Activated CD8-positive, alpha-beta memory T cell treated with anti-CD3 and anti-CD28 coated beads for 48 hours (primary cell): ENCODE measurements around the gene TMEM219.
"Not testable (repeated sequence)": the region's sequence is repeated elsewhere in the genome, so short reads cannot be mapped to it uniquely, and the experiment has no call there.

ENCODE experiments used
- DNase-seq, 3 experiments: peaks; one replicate each; pipeline ENCODE4 v3.0.0-alpha.2; 2020; ENCODE audit warnings: low read depth in 2 of 3, low spot score in 2 of 3

Gene TMEM219, protein sequence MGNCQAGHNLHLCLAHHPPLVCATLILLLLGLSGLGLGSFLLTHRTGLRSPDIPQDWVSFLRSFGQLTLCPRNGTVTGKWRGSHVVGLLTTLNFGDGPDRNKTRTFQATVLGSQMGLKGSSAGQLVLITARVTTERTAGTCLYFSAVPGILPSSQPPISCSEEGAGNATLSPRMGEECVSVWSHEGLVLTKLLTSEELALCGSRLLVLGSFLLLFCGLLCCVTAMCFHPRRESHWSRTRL

DNA sequence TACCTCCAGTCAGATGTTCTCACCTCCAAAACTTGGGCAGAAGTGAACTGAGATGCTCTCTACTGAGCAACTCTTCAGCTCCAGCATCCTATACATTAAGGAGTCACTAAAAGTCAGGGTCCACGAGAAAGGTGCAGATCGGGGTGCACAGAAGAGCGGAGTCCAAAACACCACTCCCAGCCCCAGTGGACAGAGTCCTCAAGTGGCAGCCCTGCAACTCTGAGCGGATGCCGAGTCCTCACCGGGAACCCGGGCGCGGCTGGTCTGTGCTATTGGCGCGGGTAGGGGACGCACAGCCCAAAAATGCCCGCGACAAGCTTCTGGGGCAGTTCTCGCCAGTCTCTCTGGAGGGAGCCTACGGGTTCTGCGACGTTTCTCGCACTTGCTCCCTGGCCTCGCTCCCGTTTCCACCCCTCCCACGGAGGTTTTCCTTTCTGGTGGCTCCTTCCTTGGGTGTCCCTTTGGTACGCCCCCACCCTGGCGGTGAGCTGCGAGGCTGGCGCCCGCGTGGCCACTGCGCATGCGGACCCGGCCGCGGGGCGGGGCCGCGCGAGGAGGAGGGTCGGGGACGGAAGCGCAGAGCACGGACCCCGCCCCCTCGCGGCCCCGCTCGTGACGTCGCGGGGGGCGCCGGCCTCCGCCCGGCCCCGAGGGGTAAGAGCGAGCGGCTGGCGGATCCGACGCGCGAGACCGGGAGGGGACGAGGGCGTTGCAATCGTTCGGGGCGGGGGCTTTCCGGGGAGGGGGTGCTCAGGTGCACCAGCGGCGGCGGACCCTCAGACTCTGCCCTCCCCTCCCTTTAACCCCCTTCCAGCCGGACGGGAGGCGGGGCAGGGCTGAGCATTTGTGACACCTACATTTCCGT is at the start of gene TMEM219:
TMEM219 (plus strand) TSS at position 601 of the 865 bp plus-strand sequence. CDS start 1,065 bp downstream, outside the sequence.
- DNase-seq, result peak; percentile 85 to 91 (median 86)

DNA sequence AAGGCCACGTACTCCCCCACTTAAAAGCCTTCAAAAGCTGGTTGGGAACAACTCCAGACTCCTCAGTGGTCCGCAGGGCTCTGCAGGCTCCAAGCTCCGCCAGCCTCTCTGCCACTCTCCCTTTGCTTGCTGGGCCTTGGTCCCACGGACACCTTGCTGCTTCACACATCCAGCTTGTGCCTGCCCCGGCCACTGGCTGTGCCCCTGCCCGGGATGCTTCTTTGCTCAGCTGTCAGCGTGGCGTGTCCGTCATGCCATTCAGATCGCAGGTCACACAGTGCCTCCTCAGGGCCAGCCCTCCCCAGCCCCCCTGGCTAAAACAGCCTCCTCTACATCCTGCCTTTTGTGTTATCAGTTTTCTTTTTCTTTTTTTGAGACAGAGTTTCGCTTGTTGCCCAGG is 49.8 kb upstream of the TMEM219 start:
- DNase-seq, result no peak

DNA sequence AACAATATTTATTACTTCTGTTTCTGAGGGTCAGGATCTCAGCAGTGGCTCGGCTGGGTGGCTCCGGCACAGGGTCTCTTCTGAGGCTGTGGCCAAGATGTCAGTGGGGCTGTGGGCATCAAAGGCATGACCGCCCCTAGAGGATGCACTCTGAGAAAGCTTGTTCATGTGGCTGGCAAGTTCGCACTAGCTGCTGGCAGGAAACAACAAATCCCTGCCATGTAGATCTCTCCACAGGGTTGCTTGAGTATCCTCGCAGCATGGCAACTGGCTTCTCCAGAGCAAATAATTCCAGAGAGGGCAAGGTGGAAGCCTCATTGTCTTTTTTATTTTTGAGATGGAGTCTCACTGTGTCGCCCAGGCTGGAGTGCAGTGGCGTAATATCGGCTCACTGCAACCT is 48.4 kb upstream of the TMEM219 start:
- no peak for DNase-seq

DNA sequence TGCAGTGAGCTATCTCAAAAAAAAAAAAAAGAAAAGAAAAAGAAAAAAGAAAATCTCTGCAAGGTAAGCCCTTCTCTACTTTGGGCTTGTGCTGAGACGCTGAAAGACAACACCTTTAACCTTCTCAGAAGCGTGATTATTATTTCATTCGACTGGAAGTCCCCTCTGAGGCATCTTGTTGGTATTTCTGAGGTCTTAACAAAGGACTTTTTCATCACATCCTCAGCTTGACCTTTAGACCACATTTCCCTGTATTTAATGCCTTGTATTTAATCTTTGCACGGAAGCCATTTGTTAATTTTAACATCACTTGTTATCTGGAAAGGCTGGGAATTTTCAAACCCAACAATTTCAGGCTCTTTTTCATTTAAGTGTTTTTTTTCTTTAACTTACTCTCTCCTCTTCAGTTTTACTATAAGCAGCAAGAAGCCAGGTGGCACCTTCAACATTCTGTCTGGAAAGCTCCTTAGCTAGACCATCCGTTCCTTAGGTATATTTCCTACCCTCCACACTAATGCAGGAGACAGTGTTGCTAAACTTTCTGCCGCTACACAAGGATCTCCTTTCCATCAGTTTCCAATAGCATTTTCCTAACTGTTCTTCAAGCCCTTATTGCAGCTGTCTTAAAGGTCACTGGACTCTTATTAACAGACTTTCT is 46.2 kb upstream of the TMEM219 start:
- no peak for DNase-seq

DNA sequence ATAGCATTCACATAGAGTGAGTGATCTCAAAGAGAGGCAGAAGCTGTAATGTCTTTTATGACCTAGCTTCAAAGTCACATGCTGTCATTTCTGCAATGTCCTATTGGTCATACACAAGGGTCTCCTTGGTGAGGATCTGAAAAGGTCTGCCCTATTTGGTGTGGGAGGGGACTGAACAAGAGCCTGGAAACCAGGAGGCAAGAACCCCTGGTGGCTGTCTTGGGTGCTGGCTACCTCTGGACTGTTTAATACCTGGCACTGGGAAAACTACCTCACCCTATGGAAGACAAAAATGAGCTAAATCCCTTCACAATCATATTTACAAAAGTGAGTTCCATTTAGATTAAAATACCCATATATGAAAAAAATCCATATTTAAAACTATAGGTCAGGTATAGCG is 44.9 kb upstream of the TMEM219 start:
- no peak for DNase-seq

DNA sequence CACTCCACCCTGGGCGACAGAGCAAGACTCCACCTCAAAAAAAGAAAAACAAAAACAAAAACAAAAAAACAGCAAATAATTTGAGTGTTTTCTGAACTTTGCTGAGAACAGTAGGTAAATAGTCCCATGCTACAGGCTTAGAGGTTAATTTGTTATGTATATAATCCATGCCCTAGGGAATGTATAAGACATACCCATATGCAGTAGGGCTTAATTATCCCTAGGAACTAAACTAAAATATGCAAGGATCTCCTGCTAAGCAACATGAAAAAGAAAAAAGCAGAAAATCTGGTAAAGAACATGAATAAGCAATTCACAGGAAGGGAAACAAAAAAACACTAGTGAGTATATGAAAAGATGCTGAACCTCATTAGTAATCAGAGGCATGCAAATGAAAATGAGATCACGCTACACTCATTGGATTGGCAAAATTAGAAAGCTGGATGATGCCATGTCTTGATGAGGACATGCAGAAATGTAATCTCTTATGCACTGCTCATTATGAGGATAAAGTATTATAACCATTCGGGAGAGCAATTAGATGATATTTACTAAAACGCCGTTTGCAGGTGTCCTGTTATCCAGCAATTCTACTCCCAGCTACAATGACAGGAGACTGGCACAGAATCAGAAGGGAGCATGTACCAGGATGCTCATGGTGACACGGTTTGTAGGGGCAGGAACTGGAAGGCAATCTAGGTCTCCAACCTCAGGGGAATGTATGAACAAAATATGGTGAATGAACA is 41.4 kb upstream of the TMEM219 start:
- DNase-seq, result no peak

DNA sequence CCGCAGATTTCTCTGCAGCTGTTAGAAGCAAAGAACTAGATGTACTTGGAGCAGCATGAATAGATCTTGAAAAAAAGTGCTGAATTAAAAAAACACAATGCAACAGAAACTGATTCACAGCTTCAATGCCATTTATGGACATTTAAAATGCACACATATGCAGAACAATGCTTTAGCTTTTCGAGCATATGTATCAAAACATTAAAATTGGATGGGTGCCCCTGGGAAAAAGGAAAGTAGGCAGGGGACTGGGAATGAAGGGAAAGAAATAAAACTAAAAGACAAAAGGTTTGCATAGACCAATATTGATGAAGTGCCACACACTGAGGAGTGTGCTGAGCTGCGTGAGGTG is 40.9 kb upstream of the TMEM219 start:
- DNase-seq, result no peak

DNA sequence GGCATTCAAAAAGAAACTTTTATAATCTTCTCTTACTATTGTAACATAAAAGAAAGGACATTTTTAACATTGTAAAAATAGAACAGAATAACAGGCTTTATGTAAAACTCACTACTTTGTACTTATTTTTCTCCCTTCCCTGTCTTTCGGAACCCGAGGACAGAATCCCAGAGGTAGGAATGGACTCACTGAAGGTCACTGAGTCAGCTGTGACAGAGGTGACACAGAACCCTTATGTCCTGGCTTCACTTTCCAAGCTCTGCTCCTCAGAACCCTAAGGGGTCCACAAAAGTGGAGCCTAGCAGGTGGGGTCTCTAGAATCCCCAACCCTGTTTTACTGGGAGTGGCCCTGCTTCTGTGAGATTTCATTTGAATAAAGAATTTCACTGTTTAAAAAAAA is 39.6 kb upstream of the TMEM219 start:
- no peak for DNase-seq

DNA sequence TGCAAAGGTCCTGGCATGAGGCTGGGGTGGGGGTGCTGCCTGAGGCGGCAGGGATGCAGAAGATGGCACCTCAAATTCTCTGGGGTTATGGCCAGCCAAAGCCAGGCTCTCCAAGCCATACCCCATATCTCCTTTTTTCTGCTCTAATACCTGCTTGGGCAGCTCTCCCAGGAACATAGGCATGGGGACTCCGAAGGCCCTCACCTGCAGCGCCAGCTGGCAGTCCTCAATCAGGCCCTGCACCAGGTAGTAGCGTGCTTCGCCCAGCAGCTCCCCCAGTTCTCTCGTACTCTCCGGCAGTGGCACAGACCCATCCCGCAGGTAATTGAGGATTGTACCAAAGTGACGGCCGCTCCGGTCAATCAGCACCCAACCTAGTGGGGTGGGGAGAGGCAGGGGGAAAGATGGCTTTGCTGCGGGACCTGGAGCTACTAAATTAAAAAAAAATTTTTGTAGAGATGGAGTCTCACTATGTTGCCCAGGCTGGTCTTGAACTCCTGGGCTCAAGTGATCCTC is 38.8 kb upstream of the TMEM219 start:
- no peak for DNase-seq

DNA sequence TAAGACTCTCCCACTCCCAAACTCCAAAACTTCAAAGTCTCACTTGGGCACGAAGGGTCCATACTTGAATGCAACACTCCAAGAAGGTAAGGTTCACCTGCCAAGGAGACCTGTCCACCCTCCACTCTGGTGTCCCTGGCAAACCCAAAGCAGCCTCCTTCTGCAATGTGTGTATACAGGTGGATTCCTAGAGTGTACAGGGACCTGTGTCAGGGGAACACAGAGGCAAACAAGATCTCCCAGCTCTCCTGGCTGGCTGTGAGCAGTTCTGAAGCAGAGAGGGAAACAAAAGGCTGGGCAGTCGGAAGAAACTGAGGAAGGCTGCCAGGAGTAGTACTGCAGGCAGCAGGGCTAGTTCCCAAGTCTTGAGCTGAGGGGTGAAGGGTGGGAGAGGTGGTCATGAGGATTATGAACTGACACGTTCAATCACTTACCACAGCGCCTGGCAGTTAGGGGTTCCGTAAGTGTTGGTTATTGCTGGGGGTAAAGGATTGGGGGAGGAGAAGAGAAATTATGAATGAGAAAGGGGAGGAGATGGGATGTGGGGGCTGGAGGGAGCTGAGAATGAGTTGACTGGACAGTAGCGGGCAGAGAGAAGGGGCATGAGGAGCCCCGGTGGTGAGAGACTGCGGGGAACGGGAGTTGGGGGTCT is 36.6 kb upstream of the TMEM219 start:
- no peak for DNase-seq

DNA sequence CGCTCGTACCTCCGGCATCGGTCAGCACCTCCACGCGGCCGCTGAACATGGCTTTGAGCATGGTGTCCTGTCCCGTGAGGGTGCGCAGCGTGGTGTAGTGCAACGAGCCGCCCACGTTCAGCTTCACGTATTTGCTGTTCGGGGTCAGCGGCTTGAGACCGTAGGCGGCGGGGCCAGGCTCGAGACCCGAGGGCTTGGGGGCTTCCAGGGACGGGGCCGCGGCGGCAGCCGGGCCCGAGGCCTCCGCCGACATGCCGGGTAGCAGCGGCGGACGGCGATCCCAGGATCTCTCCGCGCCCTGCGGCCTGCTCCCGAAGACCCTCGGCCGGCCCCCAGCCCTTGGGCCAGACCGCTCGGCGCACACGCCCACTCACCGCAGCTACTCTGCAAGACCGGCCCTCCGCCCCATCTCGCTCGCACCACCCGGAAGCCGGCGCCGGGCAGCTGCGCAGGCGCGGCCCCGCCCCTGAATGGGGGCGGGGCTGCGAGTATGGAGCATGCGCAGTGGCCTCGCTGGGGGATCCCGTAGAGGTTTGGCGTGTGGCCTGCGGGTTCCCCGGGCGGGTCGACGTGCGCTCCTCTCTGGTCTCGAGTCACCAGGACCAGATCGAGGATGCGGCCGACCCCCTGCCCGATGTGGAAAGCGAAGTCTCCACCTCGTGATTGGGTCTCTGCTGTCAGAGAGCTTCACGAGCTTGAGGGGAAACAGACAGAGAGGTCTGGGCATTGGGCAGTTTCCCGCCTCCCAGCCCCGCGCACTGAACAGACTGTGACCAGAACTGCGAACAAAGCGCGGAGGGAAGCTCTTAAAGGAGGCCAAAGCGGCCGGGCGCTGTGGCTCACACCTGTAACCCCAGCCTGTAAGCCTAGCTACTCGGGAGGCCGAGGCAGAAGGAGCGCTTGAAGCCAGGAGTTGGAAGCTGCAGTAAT is 35.8 kb upstream of the TMEM219 start, which contains the start of gene KCTD13:
KCTD13 (minus strand) TSS at position 446 of the 930 bp plus-strand sequence; CDS start at position 253, 193 bp downstream.
- peak; percentile 92 to 96 (median 93) for DNase-seq

DNA sequence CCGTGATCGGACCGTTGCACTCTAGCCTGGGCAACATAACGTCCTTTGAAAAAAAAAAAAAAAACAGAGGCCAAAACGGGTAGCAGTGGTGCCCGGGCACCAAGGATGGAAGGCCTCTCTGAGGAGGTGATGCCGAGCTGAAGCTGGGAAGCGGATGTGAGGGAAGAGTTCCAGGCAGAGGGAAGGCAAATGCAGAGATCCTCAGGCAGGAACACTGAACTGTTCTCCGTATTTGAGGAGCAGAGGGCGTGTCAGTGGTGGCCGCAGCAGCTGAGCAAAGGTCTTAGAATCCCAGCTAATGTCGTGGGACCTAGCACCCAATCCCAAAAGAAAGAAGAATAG is 35.2 kb upstream of the TMEM219 start:
- no peak for DNase-seq

DNA sequence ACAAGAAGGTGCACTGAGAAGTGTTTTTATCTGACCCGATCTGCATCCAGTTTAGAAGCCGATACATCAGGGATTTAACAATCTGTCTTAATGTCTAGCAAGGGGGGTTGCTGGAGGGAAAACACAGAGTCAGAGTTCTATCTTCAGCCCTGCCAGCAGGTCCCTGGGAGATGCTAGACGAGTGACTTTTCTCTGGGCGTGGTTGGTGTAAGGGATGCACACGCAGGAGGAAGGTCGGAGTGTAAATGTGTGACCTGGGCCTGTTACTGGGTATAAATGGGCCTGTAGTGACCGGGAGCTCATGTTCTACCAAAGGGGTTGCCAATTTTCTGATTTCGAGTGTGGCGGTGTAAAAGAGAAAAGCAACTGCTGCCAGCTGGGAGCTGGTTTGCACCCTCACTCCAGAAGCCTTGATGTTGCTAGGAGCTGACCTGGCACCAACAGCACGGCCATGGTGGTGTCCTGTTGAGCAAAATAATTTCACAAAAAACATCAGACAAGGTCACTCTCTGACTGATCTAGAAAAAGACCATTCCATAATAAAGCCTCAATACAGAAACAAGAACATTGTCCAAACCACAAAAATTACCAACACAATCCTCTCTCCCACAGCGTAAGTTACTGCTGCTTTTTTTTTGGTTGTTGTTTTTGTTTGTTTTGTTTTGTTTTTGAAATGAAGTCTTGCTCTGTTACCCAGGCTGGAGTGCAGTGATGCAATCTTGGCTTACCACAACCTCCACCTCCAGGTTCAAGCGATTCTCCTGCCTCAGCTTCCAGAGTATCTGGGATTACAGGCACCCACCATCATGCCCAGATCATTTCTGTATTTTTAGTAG is 34.6 kb upstream of the TMEM219 start:
- DNase-seq, result no peak

DNA sequence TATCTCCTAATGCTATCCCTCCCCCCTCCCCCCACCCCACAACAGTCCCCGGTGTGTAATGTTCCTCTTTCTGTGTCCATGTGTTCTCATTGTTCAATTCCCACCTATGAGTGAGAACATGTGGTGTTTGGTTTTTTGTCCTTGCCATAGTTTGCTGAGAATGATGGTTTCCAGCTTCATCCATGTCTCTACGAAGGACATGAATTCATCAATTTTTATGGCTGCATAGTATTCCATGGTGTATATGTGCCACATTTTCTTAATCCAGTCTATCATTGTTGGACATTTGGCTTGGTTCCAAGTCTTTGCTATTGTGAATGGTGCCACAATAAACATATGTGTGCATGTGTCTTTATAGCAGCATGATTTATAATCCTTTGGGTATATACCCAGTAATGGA is 30.1 kb upstream of the TMEM219 start:
- not testable (repeated sequence) for DNase-seq

DNA sequence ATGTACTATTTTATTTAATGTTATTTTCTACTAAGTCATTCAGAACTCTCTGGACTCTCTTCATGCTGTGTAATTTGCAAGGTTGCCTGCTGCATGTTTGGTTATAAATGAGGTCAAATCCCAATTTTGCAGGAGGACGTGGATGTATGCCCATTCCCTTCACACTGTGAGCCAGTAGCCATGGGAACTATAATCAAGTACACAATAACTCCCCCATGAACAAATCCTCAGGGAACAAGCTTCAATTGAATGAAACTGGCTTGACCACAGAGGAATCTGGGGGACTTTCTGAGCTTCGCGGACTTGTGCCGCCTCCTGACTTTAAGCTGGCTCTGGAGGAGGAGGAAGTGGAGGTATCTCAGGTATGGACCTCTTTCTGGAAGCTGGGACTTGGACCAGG is 21.2 kb upstream of the TMEM219 start:
- DNase-seq, result no peak

DNA sequence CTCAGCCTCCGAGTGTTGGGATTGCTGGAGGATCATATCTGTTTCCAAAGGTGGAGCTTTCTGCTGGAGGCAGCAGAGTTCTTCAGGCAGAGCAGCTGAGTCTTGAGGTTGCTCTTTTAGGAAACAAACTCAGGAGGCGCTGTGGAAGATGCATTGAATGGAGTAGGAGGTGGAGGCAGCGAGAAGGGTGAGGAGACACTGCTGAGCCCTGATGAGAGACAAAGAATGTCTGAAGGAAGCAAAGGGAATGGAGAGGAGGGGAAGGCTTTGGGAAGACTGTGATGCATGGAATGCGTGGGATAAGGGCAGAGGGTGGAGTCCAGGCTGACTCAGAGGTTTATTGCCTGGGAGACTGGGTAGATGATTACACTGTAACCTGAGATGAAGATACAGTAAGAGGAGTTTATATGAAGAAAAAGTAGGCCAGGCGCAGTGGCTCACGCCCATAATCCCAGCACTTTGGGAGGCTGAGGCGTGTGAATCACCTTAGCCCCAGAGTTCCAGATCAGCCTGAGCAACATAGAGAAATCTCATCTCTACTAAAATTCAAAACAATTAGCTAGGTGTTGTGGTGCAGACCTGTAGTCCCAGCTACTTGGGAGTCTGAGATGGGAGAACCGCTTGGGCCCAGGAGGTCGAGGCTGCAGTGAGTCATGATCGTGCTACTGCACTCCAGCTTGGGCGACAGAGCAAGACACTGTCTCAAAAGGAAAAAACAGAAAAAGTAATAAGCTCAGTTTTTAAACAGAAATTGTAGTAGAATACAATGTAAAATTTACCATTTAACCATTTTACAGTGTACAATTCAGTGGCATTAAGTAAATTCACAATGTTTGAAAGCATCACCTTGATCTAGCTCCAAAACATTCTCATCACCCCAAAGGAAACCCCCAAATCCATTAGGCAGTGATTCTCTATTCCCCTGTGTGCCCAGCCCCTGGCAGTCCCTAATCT is 17.8 kb upstream of the TMEM219 start:
- DNase-seq, result no peak

DNA sequence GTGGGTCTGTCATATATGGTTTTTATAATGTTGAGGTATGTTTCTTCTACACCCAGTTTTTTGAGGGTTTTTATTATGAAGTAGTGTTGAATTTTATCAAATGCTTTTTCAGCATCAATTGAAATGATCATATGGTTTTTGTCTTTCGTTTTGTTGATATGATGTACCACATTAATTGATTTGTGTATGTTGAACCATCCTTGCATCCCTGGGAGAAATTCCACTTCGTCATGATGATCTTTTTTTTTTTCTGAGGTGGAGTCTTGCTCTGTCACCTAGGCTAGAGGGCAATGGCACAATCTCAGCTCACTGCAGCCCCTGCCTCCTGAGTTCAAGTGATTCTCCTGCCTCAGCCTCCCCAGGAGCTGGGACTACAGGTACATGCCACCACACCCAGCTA is 14.0 kb upstream of the TMEM219 start:
- DNase-seq, result no peak
